HEK293 (cell line): ENCODE results near the gene WDR47.

ENCODE experiments used
- CTCF ChIA-PET: fragments of 350-600 bp; formaldehyde crosslinking; extraction: SDS; loops from one replicate; lab custom pipeline; 2021; ENCODE audit warnings: antibody characterized with exemption; lab: Yijun Ruan, JAX
- POLR2A ChIA-PET: fragments of 300-600 bp; formaldehyde crosslinking; extraction: SDS; loops from one replicate; lab custom pipeline; 2020; ENCODE audit warnings: antibody characterized with exemption, inconsistent platforms; lab: Yijun Ruan, JAX
- H3K27ac ChIP-seq: fragments of 200-500 bp; sonication (Bioruptor generic); 2 replicates; pipeline ENCODE4 v1.5.1; 2014; ENCODE audit warnings: low read depth, low read length, control low read depth, inconsistent platforms; ENCODE audit errors: extremely low read depth
- H3K36me3 ChIP-seq, 2 experiments: fragments of 200-500 bp in 1 of 2; sonication (Bioruptor generic) in 1 of 2; 1 replicate in 1 of 2; 2 replicates in 1 of 2; pipeline ENCODE4 v1.5.1; 2014 to 2017; ENCODE audit warnings: inconsistent platforms in 2 of 2, low read length in 2 of 2; ENCODE audit not compliant: control insufficient read depth in 2 of 2, insufficient read depth in 1 of 2
- H3K4me1 ChIP-seq: fragments of 200-500 bp; sonication (Bioruptor generic); 2 replicates; pipeline ENCODE4 v1.5.1; 2014; ENCODE audit warnings: mild to moderate bottlenecking, low read length, inconsistent platforms; ENCODE audit not compliant: control insufficient read depth, insufficient read depth
- H3K4me3 ChIP-seq: 2 replicates; pipeline ENCODE4 v1.5.1; 2011; ENCODE audit warnings: low read depth, mild to moderate bottlenecking, control low read depth, low read length, moderate library complexity
- H3K9me3 ChIP-seq: fragments of 200-500 bp; sonication (Bioruptor generic); 2 replicates; pipeline ENCODE4 v1.5.1; 2014; ENCODE audit warnings: low read depth, low read length, inconsistent platforms; ENCODE audit not compliant: control insufficient read depth, insufficient read depth
- EGR2 ChIP-seq: fragments of 450-650 bp; formaldehyde crosslinking; IDR thresholded peaks from 2 replicates; pipeline ENCODE4 v1.5.1; 2016; ENCODE audit warnings: low read depth, missing biosample characterization, missing genetic modification characterization
- HOXC10 ChIP-seq: sonication (generic); formaldehyde crosslinking; IDR thresholded peaks from 2 replicates; pipeline ENCODE4 v1.8.1; 2023; ENCODE audit warnings: mild to moderate bottlenecking, missing genetic modification reagents
- IKZF3 ChIP-seq: fragments of 450-650 bp; IDR thresholded peaks from 2 replicates; pipeline ENCODE4 v1.5.0; 2018; ENCODE audit warnings: missing biosample characterization, mild to moderate bottlenecking, missing genetic modification characterization, moderate library complexity
- KLF1 ChIP-seq: fragments of 450-650 bp; formaldehyde crosslinking; IDR thresholded peaks from 2 replicates; pipeline ENCODE4 v1.5.1; 2016; ENCODE audit warnings: missing biosample characterization, missing genetic modification characterization
- KLF10 ChIP-seq: fragments of 450-650 bp; IDR thresholded peaks from 2 replicates; pipeline ENCODE4 v1.5.1; 2018; ENCODE audit warnings: missing biosample characterization, mild to moderate bottlenecking, missing genetic modification characterization
- KLF9 ChIP-seq: fragments of 450-650 bp; formaldehyde crosslinking; IDR thresholded peaks from 2 replicates; pipeline ENCODE4 v1.5.1; 2016; ENCODE audit warnings: missing biosample characterization, missing genetic modification characterization, low read depth
- MYNN ChIP-seq: fragments of 450-650 bp; formaldehyde crosslinking; IDR thresholded peaks from 2 replicates; pipeline ENCODE4 v1.5.1; 2016; ENCODE audit warnings: missing biosample characterization, missing genetic modification characterization, borderline replicate concordance
- ZBTB1 ChIP-seq: fragments of 450-650 bp; formaldehyde crosslinking; IDR thresholded peaks from 2 replicates; pipeline ENCODE4 v1.5.1; 2016; ENCODE audit warnings: missing biosample characterization, missing genetic modification characterization
- ZBTB20 ChIP-seq: fragments of 450-650 bp; formaldehyde crosslinking; IDR thresholded peaks from 2 replicates; pipeline ENCODE4 v1.5.1; 2016; ENCODE audit warnings: missing biosample characterization, missing genetic modification characterization
- ZFHX2 ChIP-seq: fragments of 450-650 bp; formaldehyde crosslinking; conservative IDR thresholded peaks from 2 replicates; pipeline ENCODE4 v1.5.1; 2016; ENCODE audit warnings: missing biosample characterization, missing genetic modification characterization
- ZFP37 ChIP-seq: fragments of 450-650 bp; formaldehyde crosslinking; IDR thresholded peaks from 2 replicates; pipeline ENCODE4 v1.5.1; 2016; ENCODE audit warnings: missing biosample characterization, missing genetic modification characterization
- ZFP41 ChIP-seq: fragments of 450-650 bp; formaldehyde crosslinking; IDR thresholded peaks from 2 replicates; pipeline ENCODE4 v1.5.1; 2016; ENCODE audit warnings: missing biosample characterization, missing genetic modification characterization, borderline replicate concordance
- ZNF335 ChIP-seq: fragments of 450-650 bp; formaldehyde crosslinking; conservative IDR thresholded peaks from 2 replicates; pipeline ENCODE4 v1.5.1; 2016; ENCODE audit warnings: missing biosample characterization, missing genetic modification characterization
- ZNF37A ChIP-seq: fragments of 450-650 bp; IDR thresholded peaks from 2 replicates; pipeline ENCODE4 v1.5.1; 2018; ENCODE audit warnings: missing biosample characterization, missing genetic modification characterization
- ZNF394 ChIP-seq: fragments of 450-650 bp; formaldehyde crosslinking; IDR thresholded peaks from 2 replicates; pipeline ENCODE4 v1.5.1; 2016; ENCODE audit warnings: missing biosample characterization, missing genetic modification characterization, mild to moderate bottlenecking, moderate library complexity, borderline replicate concordance
- ZNF529 ChIP-seq: fragments of 450-650 bp; formaldehyde crosslinking; IDR thresholded peaks from 2 replicates; pipeline ENCODE4 v1.5.1; 2017; ENCODE audit warnings: missing genetic modification characterization, missing biosample characterization; ENCODE audit not compliant: insufficient replicate concordance
- ZNF558 ChIP-seq: fragments of 450-650 bp; formaldehyde crosslinking; IDR thresholded peaks from 2 replicates; pipeline ENCODE4 v1.5.1; 2016; ENCODE audit warnings: missing biosample characterization, missing genetic modification characterization
- ZNF561 ChIP-seq: fragments of 450-650 bp; IDR thresholded peaks from 2 replicates; pipeline ENCODE4 v1.5.1; 2018; ENCODE audit warnings: missing biosample characterization, missing genetic modification characterization, borderline replicate concordance
- ZNF571 ChIP-seq: fragments of 450-650 bp; formaldehyde crosslinking; IDR thresholded peaks from 2 replicates; pipeline ENCODE4 v1.5.0; 2017; ENCODE audit warnings: missing biosample characterization, missing genetic modification characterization
- ZNF596 ChIP-seq: fragments of 450-650 bp; IDR thresholded peaks from 2 replicates; pipeline ENCODE4 v1.5.0; 2018; ENCODE audit warnings: missing biosample characterization, mild to moderate bottlenecking, missing genetic modification characterization, moderate library complexity
- ZNF660 ChIP-seq: fragments of 450-650 bp; IDR thresholded peaks from 2 replicates; pipeline ENCODE4 v1.5.1; 2018; ENCODE audit warnings: missing biosample characterization, mild to moderate bottlenecking, missing genetic modification characterization
- ZNF701 ChIP-seq: fragments of 450-650 bp; formaldehyde crosslinking; IDR thresholded peaks from 2 replicates; pipeline ENCODE4 v1.5.1; 2016; ENCODE audit warnings: missing biosample characterization, missing genetic modification characterization
- ZNF707 ChIP-seq: fragments of 450-650 bp; formaldehyde crosslinking; IDR thresholded peaks from 2 replicates; pipeline ENCODE4 v1.5.1; 2016; ENCODE audit warnings: missing biosample characterization, missing genetic modification characterization
- ZNF785 ChIP-seq: fragments of 450-650 bp; formaldehyde crosslinking; IDR thresholded peaks from 2 replicates; pipeline ENCODE4 v1.5.1; 2016; ENCODE audit warnings: missing biosample characterization, missing genetic modification characterization
- ZNF791 ChIP-seq: fragments of 450-650 bp; formaldehyde crosslinking; IDR thresholded peaks from 2 replicates; pipeline ENCODE4 v1.5.1; 2016; ENCODE audit warnings: missing biosample characterization, missing genetic modification characterization
- ZSCAN30 ChIP-seq: fragments of 450-650 bp; IDR thresholded peaks from 2 replicates; pipeline ENCODE4 v1.5.1; 2018; ENCODE audit warnings: missing biosample characterization, mild to moderate bottlenecking, missing genetic modification characterization, moderate library complexity
- TF ChIP-seq, protein P1 (sequence below): fragments of 450-650 bp; formaldehyde crosslinking; IDR thresholded peaks from 2 replicates; pipeline ENCODE4 v1.5.1; 2016; ENCODE audit warnings: missing biosample characterization, missing genetic modification characterization
- TF ChIP-seq, protein P2 (sequence below): fragments of 450-650 bp; formaldehyde crosslinking; IDR thresholded peaks from 2 replicates; pipeline ENCODE4 v1.5.1; 2016; ENCODE audit warnings: missing biosample characterization, missing genetic modification characterization
- TF ChIP-seq, protein P3 (sequence below): fragments of 450-650 bp; formaldehyde crosslinking; IDR thresholded peaks from 2 replicates; pipeline ENCODE4 v1.5.1; 2016; ENCODE audit warnings: missing biosample characterization, missing genetic modification characterization

Gene WDR47

DNA sequence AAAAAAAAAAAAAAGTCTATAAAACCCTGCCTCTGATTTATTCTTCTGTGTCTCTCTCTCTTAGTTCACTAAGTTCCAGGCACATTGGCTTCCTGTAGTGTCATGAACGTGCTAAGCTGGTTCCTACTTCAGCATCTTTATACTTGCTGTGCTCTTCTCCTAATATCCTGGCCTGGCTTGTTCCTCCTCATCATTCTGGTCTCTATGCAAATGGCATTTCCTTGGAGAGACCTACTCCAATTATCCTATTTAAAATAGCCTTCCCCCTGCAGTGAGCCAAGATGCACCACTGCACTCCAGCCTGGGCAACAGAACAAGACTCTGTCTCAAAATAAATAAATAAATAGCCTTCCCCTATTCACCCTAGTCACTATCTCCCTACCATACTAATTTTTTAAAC lies 69.0 kb downstream of the WDR47 start:
- ChIA-PET CTCF (no interaction called here), POLR2A (interaction anchor here (2.0 kb wide), 1 partner anchor 10 kb away, joined by 6 read pairs; the partner anchor contains the start of gene CLCC1)
- H3K36me3 ChIP-seq: peaks cover 7 to 51% of the 10 kb centered on the region in 2 experiments; a peak in 2 of 3 replicates
- TF ChIP-seq EGR2 (tag by site-specific recombination) (no peak), IKZF3 (tag by site-specific recombination) (no peak), KLF10 (tag by site-specific recombination) (no peak), ZNF785 (tag by site-specific recombination) (no peak), ZBTB20 (tag by site-specific recombination) (no peak), ZFP41 (no peak), ZNF561 (tag by site-specific recombination) (no peak), HOXC10 (no peak), ZBTB1 (no peak), ZNF791 (tag by site-specific recombination) (no peak), ZNF660 (no peak), ZNF707 (no peak), ZNF558 (tag by site-specific recombination) (no peak)
- TF ChIP-seq, protein P1, sequence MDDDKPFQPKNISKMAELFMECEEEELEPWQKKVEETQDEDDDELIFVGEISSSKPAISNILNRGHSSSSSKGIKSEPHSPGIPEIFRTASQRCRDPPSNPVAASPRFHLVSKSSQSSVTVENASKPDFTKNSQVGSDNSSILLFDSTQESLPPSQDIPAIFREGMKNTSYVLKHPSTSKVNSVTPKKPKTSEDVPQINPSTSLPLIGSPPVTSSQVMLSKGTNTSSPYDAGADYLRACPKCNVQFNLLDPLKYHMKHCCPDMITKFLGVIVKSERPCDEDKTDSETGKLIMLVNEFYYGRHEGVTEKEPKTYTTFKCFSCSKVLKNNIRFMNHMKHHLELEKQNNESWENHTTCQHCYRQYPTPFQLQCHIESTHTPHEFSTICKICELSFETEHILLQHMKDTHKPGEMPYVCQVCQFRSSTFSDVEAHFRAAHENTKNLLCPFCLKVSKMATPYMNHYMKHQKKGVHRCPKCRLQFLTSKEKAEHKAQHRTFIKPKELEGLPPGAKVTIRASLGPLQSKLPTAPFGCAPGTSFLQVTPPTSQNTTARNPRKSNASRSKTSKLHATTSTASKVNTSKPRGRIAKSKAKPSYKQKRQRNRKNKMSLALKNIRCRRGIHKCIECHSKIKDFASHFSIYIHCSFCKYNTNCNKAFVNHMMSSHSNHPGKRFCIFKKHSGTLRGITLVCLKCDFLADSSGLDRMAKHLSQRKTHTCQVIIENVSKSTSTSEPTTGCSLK: no peak
- H3K4me1 ChIP-seq: no peaks in the 10 kb centered on the region
- no peaks in the 10 kb centered on the region for H3K9me3 ChIP-seq
- H3K27ac ChIP-seq: no peak overlapping the region
- no peak overlapping the region for H3K4me3 ChIP-seq

DNA sequence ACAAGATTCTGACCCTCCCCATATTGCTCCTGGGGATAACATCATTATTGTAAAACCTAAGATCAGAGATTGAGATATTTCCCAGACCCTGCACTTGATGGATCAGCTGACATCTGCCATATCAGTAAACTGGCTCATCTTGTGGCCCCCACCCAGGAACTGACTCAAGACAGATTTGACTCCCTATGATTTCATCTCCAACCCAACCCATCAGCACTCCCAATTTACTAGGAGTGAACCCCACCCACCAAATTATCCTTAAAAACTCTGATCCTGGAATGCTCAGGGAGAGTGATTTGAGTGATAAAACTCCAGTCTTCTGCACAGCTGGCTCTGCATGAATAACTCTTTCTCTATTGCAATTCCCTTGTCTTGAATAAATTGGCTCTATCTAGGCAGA lies 72.6 kb downstream of the WDR47 start:
- CTCF ChIA-PET: interaction anchor here (0.5 to 0.6 kb wide), 2 partner anchors 122 to 227 kb away, joined by 3 to 8 read pairs; no protein-coding TSS in a partner anchor
- Histone ChIP-seq H3K9me3 (no peaks in the 10 kb centered on the region), H3K4me3 (no peak overlapping the region), H3K4me1 (no peaks in the 10 kb centered on the region), H3K27ac (no peak overlapping the region), H3K36me3 (peaks cover 7 to 35% of the 10 kb centered on the region in 2 experiments; a peak in 2 of 3 replicates)
- TF ChIP-seq KLF1: peak; percentile 50
- TF ChIP-seq ZNF529 (tag by site-specific recombination): no peak
- no peak for TF ChIP-seq ZFP37 (tag by site-specific recombination)
- no peak for TF ChIP-seq ZNF394 (tag by site-specific recombination)
- TF ChIP-seq ZNF701 (tag by site-specific recombination): no peak
- POLR2A ChIA-PET: no interaction called here

DNA sequence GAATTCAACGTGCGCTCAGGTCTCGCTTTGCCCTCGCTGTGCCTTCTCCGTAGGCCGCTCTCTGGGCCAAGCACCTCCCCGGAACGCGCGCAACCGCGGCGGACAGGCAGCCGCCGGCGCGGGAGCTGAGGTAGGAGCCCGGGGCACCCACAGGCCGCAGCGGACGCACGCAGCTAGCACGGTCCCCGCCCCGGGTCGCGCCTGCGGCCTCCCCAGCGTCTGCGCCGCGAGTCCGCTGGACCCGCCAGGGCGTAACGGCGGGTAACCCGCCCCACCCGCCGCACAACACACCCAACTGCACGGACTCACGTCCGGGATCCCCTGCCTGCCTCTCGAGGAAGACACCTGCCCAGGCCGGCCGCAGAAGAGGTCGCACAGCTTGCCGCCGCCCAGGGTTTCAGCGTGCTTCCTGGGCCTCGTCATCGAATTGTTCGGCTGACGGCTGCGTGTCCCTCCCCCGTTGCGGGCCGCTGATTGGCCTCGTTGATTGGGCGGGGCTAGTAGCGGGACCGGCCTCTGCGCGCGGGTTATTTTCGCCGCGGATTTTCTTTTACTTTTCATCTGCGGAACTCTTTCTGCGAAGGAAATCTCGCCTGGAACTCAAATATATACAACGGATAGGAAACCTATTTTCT lies 78.7 kb downstream of the WDR47 start, which contains the start of gene CLCC1:
Gene CLCC1, minus strand, starts transcription at position 433 of the 635 bp plus-strand sequence. CDS start 13,047 bp downstream, outside the sequence.
- ChIA-PET POLR2A (interaction anchor here (0.6 to 1.4 kb wide), 13 partner anchors 10 to 388 kb away, joined by 3 to 13 read pairs (median 4); partner anchors contain the start of genes PRPF38B and TMEM167B), CTCF (interaction anchor here (0.5 kb wide), 1 partner anchor 21 kb away, joined by 3 read pairs; no protein-coding TSS in a partner anchor)
- H3K27ac ChIP-seq: peak within 1 kb of the TSS; percentile 74
- H3K36me3 ChIP-seq: peaks cover 3 to 18% of the 10 kb centered on the region in 2 experiments; a peak in 2 of 3 replicates
- no peaks in the 10 kb centered on the region for H3K4me1 ChIP-seq
- no peaks in the 10 kb centered on the region for H3K9me3 ChIP-seq
- H3K4me3 ChIP-seq: peak within 1 kb of the TSS; percentile 59
- TF ChIP-seq ZNF701 (tag by site-specific recombination): no peak
- 0 out of 2 replicates have a peak, but pooled peaks have one; percentile 40 for TF ChIP-seq ZNF37A (tag by site-specific recombination)
- no peak for TF ChIP-seq ZNF571 (tag by site-specific recombination)
- TF ChIP-seq ZNF335 (tag by site-specific recombination): peak; percentile 71
- TF ChIP-seq ZNF660: peak; percentile 74
- peak; percentile 88 for TF ChIP-seq KLF10 (tag by site-specific recombination)
- TF ChIP-seq, protein P2, sequence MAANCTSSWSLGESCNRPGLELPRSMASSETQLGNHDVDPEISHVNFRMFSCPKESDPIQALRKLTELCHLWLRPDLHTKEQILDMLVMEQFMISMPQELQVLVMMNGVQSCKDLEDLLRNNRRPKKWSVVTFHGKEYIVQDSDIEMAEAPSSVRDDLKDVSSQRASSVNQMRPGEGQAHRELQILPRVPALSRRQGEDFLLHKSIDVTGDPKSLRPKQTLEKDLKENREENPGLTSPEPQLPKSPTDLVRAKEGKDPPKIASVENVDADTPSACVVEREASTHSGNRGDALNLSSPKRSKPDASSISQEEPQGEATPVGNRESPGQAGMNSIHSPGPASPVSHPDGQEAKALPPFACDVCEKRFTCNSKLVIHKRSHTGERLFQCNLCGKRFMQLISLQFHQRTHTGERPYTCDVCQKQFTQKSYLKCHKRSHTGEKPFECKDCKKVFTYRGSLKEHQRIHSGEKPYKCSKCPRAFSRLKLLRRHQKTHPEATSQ: peak; percentile 72; the same call in 1 of the 2 replicates
- peak; percentile 62; the same call in 1 of the 2 replicates for TF ChIP-seq KLF9
- peak; percentile 97 for TF ChIP-seq KLF1
- TF ChIP-seq ZFHX2 (tag by site-specific recombination): peak; percentile 32
- TF ChIP-seq, protein P3, sequence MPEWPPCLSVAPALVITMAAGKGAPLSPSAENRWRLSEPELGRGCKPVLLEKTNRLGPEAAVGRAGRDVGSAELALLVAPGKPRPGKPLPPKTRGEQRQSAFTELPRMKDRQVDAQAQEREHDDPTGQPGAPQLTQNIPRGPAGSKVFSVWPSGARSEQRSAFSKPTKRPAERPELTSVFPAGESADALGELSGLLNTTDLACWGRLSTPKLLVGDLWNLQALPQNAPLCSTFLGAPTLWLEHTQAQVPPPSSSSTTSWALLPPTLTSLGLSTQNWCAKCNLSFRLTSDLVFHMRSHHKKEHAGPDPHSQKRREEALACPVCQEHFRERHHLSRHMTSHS (tag by site-specific recombination): no peak
- TF ChIP-seq ZNF596 (tag by site-specific recombination): peak; percentile 64; the same call in 1 of the 2 replicates
- peak; percentile 95 for TF ChIP-seq ZSCAN30 (tag by site-specific recombination)
- TF ChIP-seq MYNN (tag by site-specific recombination): 0 out of 2 replicates have a peak, but pooled peaks have one; percentile 38
